ENCODE data around the gene PNMA8A. TPM values are rescaled to one million over a fixed set of nuclear protein-coding genes. Genes with fewer than 3 reads are reported as not detected.

The PNMA8A gene
- polyA plus RNA-seq, 1 of the 3 experiments (the other 2 are of a cell fraction), result 10.2 TPM

- H3K27ac ChIP-seq (ENCODE audit: low read depth in 2 of 2, low read length in 1 of 2), result no peak overlapping the region
- H3K9me3 ChIP-seq, result no peaks in the 10 kb centered on the region
- no peak overlapping the region for H3K4me3 ChIP-seq (ENCODE audit: low read depth in 2 of 2, low read length in 1 of 2)
- DNase-seq, result no peak
- H3K9me2 ChIP-seq, result no peaks in the 10 kb centered on the region
- ChIA-PET CTCF (interaction anchor here (0.6 to 3.1 kb wide), 4 partner anchors 14 to 68 kb away, joined by 3 to 17 read pairs (median 4); no protein-coding TSS in a partner anchor), POLR2A (no interaction called here)
- peaks cover 28% of the 10 kb centered on the region for H3F3A ChIP-seq (replicated peaks; ENCODE audit: insufficient read depth)
- no peak overlapping the region for H2AFZ ChIP-seq (ENCODE audit: low read depth)
- no peak for TF ChIP-seq GATA2 (CRISPR knock-in tag; IDR thresholded peaks at IDR 0.05)
- no peaks in the 10 kb centered on the region for H4K20me1 ChIP-seq (ENCODE audit: insufficient read depth)
- H3K4me2 ChIP-seq, result no peak overlapping the region
- peaks cover 0 to 8% of the 10 kb centered on the region in 2 experiments for H3K36me3 ChIP-seq (replicated peaks in 1 of 2; ENCODE audit: control insufficient read depth in 1 of 2, insufficient read depth in 2 of 2, low read length in 1 of 2)
- H3K27me3 ChIP-seq (ENCODE audit: insufficient read depth), result no peaks in the 10 kb centered on the region
- H3K9ac ChIP-seq, result no peak overlapping the region
- H3K4me1 ChIP-seq (ENCODE audit: control insufficient read depth in 1 of 2, insufficient read depth in 2 of 2, low read depth in 1 of 2, low read length in 1 of 2), result peaks cover 0 to 11% of the 10 kb centered on the region in 2 experiments; a peak in 2 of 4 replicates
- no peaks in the 10 kb centered on the region for H3K79me2 ChIP-seq (ENCODE audit: insufficient read depth)
- 86% methylated on average over 7 of the region's 7 CpGs for WGBS (ENCODE audit: low lambda C conversion rate)
Observed at GRCh38 chr19:46463516-46463915, 7.8 kb downstream of the PNMA8A start.

GRCh38 chr19:46461537-46461936 is 9.8 kb downstream of the PNMA8A start:
- H4K20me1 ChIP-seq (ENCODE audit: insufficient read depth), result no peaks in the 10 kb centered on the region
- DNase-seq, result no peak
- H2AFZ ChIP-seq (ENCODE audit: low read depth), result no peak overlapping the region
- no peak overlapping the region for H3K4me3 ChIP-seq (ENCODE audit: low read depth in 2 of 2, low read length in 1 of 2)
- no peak for TF ChIP-seq EZH2phosphoT487 (IDR thresholded peaks at IDR 0.05; ENCODE audit: borderline replicate concordance, low read depth)
- TF ChIP-seq PBX3 (IDR thresholded peaks at IDR 0.05), result peak; percentile 64; the same call in 1 of the 2 replicates
- no peak for TF ChIP-seq RXRA (IDR thresholded peaks at IDR 0.05; ENCODE audit: borderline replicate concordance, low read depth)
- TF ChIP-seq NFIC (IDR thresholded peaks at IDR 0.05; ENCODE audit: borderline replicate concordance), result peak; percentile 37; the same call in 1 of the 2 replicates
- no peak for TF ChIP-seq SMC3 (IDR thresholded peaks at IDR 0.05; ENCODE audit: low read depth, low read length)
- no peak for TF ChIP-seq CTCF (IDR thresholded peaks at IDR 0.05)
- peak; percentile 63; the same call in 1 of the 2 replicates for TF ChIP-seq TCF12 (IDR thresholded peaks at IDR 0.05)
- TF ChIP-seq POLR2AphosphoS5 (IDR thresholded peaks at IDR 0.05; ENCODE audit: low read depth, low read length), result no peak
- TF ChIP-seq YY1 (IDR thresholded peaks at IDR 0.05; ENCODE audit: low read depth), result no peak
- TF ChIP-seq RAD21 (IDR thresholded peaks at IDR 0.05; ENCODE audit: low read length), result no peak
- no peaks in the 10 kb centered on the region for H3K9me2 ChIP-seq
- ChIA-PET POLR2A (no interaction called here), CTCF (interaction anchor here (0.9 to 2.3 kb wide), 5 partner anchors 9 to 66 kb away, joined by 3 to 9 read pairs (median 5); no protein-coding TSS in a partner anchor)
- peaks cover 0 to 4% of the 10 kb centered on the region in 2 experiments; a peak in 2 of 4 replicates for H3K4me1 ChIP-seq (ENCODE audit: control insufficient read depth in 1 of 2, insufficient read depth in 2 of 2, low read depth in 1 of 2, low read length in 1 of 2)
- no peaks in the 10 kb centered on the region for H3K9me3 ChIP-seq
- no peak overlapping the region for H3K9ac ChIP-seq
- no peak overlapping the region for H3K27ac ChIP-seq (ENCODE audit: low read depth in 2 of 2, low read length in 1 of 2)
- no peaks in the 10 kb centered on the region for H3K36me3 ChIP-seq (replicated peaks in 1 of 2; ENCODE audit: control insufficient read depth in 1 of 2, insufficient read depth in 2 of 2, low read length in 1 of 2)
- WGBS (ENCODE audit: low lambda C conversion rate), result 89% methylated on average over 2 of the region's 2 CpGs
- H3K27me3 ChIP-seq (ENCODE audit: insufficient read depth), result no peaks in the 10 kb centered on the region
- no peaks in the 10 kb centered on the region for H3K79me2 ChIP-seq (ENCODE audit: insufficient read depth)
- no peak overlapping the region for H3K4me2 ChIP-seq
- H3F3A ChIP-seq (replicated peaks; ENCODE audit: insufficient read depth), result peaks cover 13% of the 10 kb centered on the region
